Ishikawa (cell line): Measurements from ENCODE around the gene JAML.

ENCODE experiments used
- CEBPB ChIP-seq: IDR thresholded peaks from 2 replicates; pipeline ENCODE4 v1.6.1; 2012
- CREB1 ChIP-seq: IDR thresholded peaks from 2 replicates; pipeline ENCODE4 v1.6.1; 2012; ENCODE audit warnings: low read depth
- EGR1 ChIP-seq: IDR thresholded peaks from 2 replicates; pipeline ENCODE4 v1.6.1; 2012
- EP300 ChIP-seq: IDR thresholded peaks from 2 replicates; pipeline ENCODE4 v1.6.1; 2012; ENCODE audit warnings: borderline replicate concordance
- FOXM1 ChIP-seq: IDR thresholded peaks from 2 replicates; pipeline ENCODE4 v1.6.1; 2012; ENCODE audit warnings: low read depth, borderline replicate concordance
- NFIC ChIP-seq: IDR thresholded peaks from 2 replicates; pipeline ENCODE4 v1.6.1; 2012
- RAD21 ChIP-seq: IDR thresholded peaks from 2 replicates; pipeline ENCODE4 v1.6.1; 2012; ENCODE audit warnings: low read depth
- TAF1 ChIP-seq: IDR thresholded peaks from 2 replicates; pipeline ENCODE4 v1.6.1; 2012; ENCODE audit warnings: low read depth, mild to moderate bottlenecking
- TCF12 ChIP-seq: IDR thresholded peaks from 2 replicates; pipeline ENCODE4 v1.6.1; 2012; ENCODE audit warnings: low read depth
- TEAD4 ChIP-seq: IDR thresholded peaks from 2 replicates; pipeline ENCODE4 v1.6.1; 2012
- YY1 ChIP-seq: IDR thresholded peaks from 2 replicates; pipeline ENCODE4 v1.6.1; 2012; ENCODE audit warnings: low read depth
- ZBTB7A ChIP-seq: IDR thresholded peaks from 2 replicates; pipeline ENCODE4 v1.6.1; 2012; ENCODE audit warnings: low read depth
- TF ChIP-seq, protein P1 (sequence below): IDR thresholded peaks from 2 replicates; pipeline ENCODE4 v1.6.1; 2012
- TF ChIP-seq, protein P2 (sequence below): IDR thresholded peaks from 2 replicates; pipeline ENCODE4 v1.6.1; 2012; ENCODE audit warnings: low read depth, mild to moderate bottlenecking
- TF ChIP-seq, protein P3 (sequence below): IDR thresholded peaks from 2 replicates; pipeline ENCODE4 v1.6.1; 2012

The JAML gene

DNA sequence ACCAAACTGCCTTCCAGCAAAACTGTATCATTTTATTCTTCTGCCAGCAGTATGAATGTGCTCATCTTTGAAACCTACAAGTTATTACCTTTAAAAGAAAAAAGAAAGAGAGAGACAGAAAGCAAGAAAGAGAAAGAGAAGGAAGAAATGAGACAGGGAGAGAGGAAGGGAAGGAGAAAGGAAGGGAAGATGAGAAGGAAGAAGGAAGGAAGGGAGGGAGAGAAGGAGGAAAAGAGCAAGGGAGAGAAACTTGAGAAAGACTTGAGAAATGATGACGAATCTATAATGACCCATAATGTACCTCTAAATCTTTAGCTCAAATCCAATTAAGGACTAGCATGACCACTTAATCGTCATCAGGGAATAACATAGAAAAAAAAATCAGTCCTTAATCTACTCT is 11.4 kb upstream of the JAML start:
- no peak for TF ChIP-seq EGR1
- no peak for TF ChIP-seq ZBTB7A
- no peak for TF ChIP-seq CREB1
- TF ChIP-seq, protein P1, sequence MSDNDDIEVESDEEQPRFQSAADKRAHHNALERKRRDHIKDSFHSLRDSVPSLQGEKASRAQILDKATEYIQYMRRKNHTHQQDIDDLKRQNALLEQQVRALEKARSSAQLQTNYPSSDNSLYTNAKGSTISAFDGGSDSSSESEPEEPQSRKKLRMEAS = no peak
- no peak for TF ChIP-seq CEBPB
- no peak for TF ChIP-seq TAF1

DNA sequence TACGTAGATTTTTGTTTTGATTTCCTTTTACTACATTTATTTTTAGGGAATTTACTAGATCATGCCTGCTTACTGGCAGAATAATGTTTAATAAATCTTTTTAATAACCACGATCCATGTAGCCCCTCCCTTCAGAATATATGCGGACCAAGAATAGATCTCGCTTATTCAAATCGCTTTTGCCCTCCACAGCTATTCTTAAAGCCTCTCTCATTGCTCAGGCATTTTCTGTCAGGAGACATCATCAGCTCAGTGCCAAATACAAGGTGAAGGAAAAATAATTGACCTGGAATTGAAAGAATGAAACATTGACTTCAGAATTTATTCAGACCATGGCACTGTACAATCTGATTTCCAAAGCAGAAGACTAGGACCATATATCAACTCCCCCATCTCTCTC is 10.0 kb upstream of the JAML start:
- TF ChIP-seq TEAD4 (no peak), EP300 (no peak), NFIC (no peak), EGR1 (no peak), CEBPB (no peak), TAF1 (no peak), ZBTB7A (no peak), YY1 (no peak), FOXM1 (no peak), CREB1 (no peak), RAD21 (no peak), TCF12 (no peak)
- TF ChIP-seq, protein P2, sequence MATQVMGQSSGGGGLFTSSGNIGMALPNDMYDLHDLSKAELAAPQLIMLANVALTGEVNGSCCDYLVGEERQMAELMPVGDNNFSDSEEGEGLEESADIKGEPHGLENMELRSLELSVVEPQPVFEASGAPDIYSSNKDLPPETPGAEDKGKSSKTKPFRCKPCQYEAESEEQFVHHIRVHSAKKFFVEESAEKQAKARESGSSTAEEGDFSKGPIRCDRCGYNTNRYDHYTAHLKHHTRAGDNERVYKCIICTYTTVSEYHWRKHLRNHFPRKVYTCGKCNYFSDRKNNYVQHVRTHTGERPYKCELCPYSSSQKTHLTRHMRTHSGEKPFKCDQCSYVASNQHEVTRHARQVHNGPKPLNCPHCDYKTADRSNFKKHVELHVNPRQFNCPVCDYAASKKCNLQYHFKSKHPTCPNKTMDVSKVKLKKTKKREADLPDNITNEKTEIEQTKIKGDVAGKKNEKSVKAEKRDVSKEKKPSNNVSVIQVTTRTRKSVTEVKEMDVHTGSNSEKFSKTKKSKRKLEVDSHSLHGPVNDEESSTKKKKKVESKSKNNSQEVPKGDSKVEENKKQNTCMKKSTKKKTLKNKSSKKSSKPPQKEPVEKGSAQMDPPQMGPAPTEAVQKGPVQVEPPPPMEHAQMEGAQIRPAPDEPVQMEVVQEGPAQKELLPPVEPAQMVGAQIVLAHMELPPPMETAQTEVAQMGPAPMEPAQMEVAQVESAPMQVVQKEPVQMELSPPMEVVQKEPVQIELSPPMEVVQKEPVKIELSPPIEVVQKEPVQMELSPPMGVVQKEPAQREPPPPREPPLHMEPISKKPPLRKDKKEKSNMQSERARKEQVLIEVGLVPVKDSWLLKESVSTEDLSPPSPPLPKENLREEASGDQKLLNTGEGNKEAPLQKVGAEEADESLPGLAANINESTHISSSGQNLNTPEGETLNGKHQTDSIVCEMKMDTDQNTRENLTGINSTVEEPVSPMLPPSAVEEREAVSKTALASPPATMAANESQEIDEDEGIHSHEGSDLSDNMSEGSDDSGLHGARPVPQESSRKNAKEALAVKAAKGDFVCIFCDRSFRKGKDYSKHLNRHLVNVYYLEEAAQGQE = no peak
- TF ChIP-seq, protein P3, sequence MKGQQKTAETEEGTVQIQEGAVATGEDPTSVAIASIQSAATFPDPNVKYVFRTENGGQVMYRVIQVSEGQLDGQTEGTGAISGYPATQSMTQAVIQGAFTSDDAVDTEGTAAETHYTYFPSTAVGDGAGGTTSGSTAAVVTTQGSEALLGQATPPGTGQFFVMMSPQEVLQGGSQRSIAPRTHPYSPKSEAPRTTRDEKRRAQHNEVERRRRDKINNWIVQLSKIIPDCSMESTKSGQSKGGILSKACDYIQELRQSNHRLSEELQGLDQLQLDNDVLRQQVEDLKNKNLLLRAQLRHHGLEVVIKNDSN = no peak
- TF ChIP-seq, protein P1 = no peak

DNA sequence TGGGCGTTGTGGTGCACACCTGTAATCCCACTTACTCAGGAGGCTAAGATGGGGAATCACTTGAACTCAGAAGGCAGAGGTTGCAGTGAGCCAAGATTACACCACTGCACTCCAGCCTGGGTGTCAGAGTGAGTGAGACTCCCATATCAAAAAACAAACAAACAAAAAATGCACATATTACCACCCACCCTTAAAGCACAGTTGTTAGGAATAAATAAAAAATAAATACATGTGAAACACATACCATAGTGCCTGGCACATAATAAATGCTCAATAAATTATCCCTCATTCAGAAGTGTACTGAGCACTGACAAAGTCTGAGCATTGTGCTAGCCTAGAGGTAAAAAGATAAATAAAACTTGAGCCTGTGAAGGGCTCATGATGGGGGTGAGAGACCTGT is 9.0 kb upstream of the JAML start:
- TF ChIP-seq YY1 = no peak
- TF ChIP-seq EGR1 = no peak
- TF ChIP-seq NFIC = no peak
- no peak for TF ChIP-seq EP300
- TF ChIP-seq ZBTB7A = no peak
- TF ChIP-seq TCF12 = no peak
- TF ChIP-seq TAF1 = no peak
- no peak for TF ChIP-seq RAD21
- TF ChIP-seq, protein P2 = no peak
- TF ChIP-seq CEBPB = no peak
- TF ChIP-seq CREB1 = no peak
- TF ChIP-seq, protein P1 = no peak
- TF ChIP-seq FOXM1 = no peak

DNA sequence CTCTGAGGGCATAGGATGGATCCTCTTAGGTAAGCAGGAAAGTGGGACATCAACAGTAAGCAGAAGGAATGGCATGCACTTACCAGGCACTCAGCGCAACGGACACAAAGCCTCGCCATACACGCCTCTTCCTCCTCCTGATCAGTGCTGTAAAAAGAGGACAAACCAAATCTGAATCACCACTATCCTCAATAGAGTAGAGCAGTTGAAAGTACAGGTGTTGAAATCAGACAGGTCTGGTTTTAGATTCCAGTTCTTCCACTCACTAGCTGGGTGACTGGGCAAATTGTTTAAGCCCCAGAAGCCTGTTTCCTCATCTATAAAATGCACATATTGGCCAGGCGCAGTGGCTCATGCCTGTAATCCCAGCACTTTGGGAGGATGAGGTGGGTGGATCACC is 8.6 kb upstream of the JAML start:
- TF ChIP-seq EGR1 (no peak), YY1 (no peak), CREB1 (no peak), FOXM1 (no peak), NFIC (no peak), CEBPB (no peak), TAF1 (no peak)
- TF ChIP-seq, protein P2 = no peak
- TF ChIP-seq, protein P3 = no peak

DNA sequence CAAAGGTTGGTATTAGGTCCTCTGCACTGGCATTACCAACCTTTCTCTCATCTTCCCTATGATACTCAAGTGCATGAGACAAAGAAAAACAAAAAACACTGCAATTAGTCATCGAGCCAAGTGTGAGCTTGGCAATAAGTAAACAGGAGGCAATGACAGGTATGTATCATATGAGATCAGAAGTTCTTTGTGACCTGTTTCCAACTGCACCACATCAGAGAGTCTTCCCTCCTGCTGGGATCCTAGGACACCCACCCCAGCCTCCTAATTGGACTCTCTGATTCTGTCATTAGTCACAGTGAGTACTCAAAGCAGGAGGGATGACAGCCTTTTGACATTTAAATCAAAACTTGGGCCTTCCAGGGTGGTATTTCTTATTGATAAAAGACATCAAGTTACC is 7.8 kb upstream of the JAML start:
- TF ChIP-seq, protein P2 = no peak
- TF ChIP-seq CEBPB = no peak
- no peak for TF ChIP-seq EGR1
- TF ChIP-seq YY1 = no peak
